Measurements from ENCODE around the gene VASH2.

VASH2 gene

DNA sequence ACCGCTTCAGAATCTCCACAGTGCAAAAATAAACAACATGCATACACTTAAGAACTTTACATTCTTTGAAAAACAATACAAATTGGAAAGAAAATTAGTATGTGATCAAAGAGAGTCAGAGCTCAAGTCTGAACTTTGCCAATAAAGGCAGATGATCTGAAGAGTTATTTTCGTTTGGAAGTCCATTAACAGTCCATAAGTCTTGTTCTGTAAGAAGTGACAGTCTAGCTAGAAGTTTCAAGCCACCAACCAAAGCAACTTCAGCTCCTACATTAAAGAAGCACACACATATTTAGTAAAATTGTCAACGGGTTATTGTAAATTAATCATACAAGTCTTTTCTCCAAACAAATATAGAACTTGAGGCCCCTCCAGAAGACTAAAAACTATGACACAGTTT lies 44.6 kb downstream of the VASH2 start:
- Histone ChIP-seq H3K9me2 (replicated peaks; ENCODE audit: insufficient read depth, low read length) (no peaks in the 10 kb centered on the region), H4K20me1 (ENCODE audit: low read depth, low read length) (no peaks in the 10 kb centered on the region), H3K27me3 (ENCODE audit: low read length) (no peaks in the 10 kb centered on the region), H2AFZ (ENCODE audit: low read depth, low read length, severe bottlenecking) (no peak overlapping the region), H3K36me3 (ENCODE audit: low read length) (peaks cover 22% of the 10 kb centered on the region; the same call in 1 of the 2 replicates), H3K4me2 (ENCODE audit: low read depth, low read length, poor library complexity, severe bottlenecking) (no peak overlapping the region), H3K27ac (ENCODE audit: low read depth, low read length) (no peak overlapping the region), H3K79me2 (ENCODE audit: insufficient read depth, low read length) (no peaks in the 10 kb centered on the region), H3K9me3 (ENCODE audit: insufficient read depth, low read length) (no peaks in the 10 kb centered on the region), H3K9ac (ENCODE audit: low read length) (no peak overlapping the region), H3K4me3 (ENCODE audit: insufficient read depth, low read length, poor library complexity, severe bottlenecking) (no peak overlapping the region), H3F3A (ENCODE audit: insufficient read depth) (peaks cover 7% of the 10 kb centered on the region)
- TF ChIP-seq, protein P1, sequence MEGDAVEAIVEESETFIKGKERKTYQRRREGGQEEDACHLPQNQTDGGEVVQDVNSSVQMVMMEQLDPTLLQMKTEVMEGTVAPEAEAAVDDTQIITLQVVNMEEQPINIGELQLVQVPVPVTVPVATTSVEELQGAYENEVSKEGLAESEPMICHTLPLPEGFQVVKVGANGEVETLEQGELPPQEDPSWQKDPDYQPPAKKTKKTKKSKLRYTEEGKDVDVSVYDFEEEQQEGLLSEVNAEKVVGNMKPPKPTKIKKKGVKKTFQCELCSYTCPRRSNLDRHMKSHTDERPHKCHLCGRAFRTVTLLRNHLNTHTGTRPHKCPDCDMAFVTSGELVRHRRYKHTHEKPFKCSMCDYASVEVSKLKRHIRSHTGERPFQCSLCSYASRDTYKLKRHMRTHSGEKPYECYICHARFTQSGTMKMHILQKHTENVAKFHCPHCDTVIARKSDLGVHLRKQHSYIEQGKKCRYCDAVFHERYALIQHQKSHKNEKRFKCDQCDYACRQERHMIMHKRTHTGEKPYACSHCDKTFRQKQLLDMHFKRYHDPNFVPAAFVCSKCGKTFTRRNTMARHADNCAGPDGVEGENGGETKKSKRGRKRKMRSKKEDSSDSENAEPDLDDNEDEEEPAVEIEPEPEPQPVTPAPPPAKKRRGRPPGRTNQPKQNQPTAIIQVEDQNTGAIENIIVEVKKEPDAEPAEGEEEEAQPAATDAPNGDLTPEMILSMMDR (IDR thresholded peaks at IDR 0.05; ENCODE audit: insufficient read depth, low read length, poor library complexity, severe bottlenecking): no peak
- no peak for TF ChIP-seq EZH2phosphoT487 (conservative IDR thresholded peaks at IDR 0.05; ENCODE audit: low read length)

DNA sequence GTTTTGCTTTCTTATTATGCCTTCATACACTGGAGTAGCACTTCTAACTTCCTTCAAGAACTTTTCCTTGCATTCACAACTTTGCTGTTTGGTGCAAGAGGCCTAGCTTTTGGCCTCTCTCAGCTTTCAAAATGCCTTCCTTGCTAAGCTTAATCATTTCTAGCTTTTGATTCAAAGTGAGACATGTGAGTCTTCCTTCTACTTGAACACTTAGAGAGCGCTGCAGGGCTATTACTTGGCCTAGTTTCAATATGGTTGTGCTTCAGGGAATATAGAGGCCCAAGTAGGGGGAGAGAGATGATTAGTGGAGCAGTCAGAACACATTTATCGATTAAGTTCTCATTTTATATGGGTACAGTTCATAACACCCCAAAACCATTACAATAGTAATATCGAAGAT lies 52.9 kb downstream of the VASH2 start:
- no peak overlapping the region for H3K27ac ChIP-seq (ENCODE audit: low read depth, low read length)
- no peaks in the 10 kb centered on the region for H3K9me2 ChIP-seq (replicated peaks; ENCODE audit: insufficient read depth, low read length)
- peaks cover 15% of the 10 kb centered on the region; the same call in 1 of the 2 replicates for H3K36me3 ChIP-seq (ENCODE audit: low read length)
- H3K4me2 ChIP-seq (ENCODE audit: low read depth, low read length, poor library complexity, severe bottlenecking): no peak overlapping the region
- H3F3A ChIP-seq (ENCODE audit: insufficient read depth): no peaks in the 10 kb centered on the region
- H3K9ac ChIP-seq (ENCODE audit: low read length): no peak overlapping the region
- H2AFZ ChIP-seq (ENCODE audit: low read depth, low read length, severe bottlenecking): no peak overlapping the region
- H4K20me1 ChIP-seq (ENCODE audit: low read depth, low read length): no peaks in the 10 kb centered on the region
- no peak overlapping the region for H3K4me3 ChIP-seq (ENCODE audit: insufficient read depth, low read length, poor library complexity, severe bottlenecking)
- no peaks in the 10 kb centered on the region for H3K79me2 ChIP-seq (ENCODE audit: insufficient read depth, low read length)
- no peaks in the 10 kb centered on the region for H3K27me3 ChIP-seq (ENCODE audit: low read length)
- TF ChIP-seq EZH2phosphoT487 (conservative IDR thresholded peaks at IDR 0.05; ENCODE audit: low read length): no peak
- TF ChIP-seq, protein P1 (IDR thresholded peaks at IDR 0.05; ENCODE audit: insufficient read depth, low read length, poor library complexity, severe bottlenecking): no peak
- H3K9me3 ChIP-seq (ENCODE audit: insufficient read depth, low read length): no peaks in the 10 kb centered on the region

DNA sequence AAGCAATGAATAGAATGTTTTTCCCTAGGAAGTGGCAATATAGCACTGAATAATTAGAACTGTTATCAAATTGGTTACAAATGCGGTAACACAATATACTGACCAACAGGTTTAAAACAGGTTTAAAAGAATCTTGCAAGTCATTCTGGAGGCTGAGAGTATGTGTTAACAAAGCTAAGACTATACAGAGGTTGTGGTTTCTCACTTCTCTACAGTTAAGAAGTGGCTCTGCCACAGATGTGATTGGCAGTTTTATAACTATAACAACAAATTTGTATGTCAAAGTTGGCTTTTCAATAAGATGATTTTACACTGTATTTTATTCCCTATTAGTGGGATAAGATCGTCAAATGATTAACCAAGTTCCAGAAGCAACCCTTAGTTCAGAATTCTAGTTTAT lies 58.2 kb downstream of the VASH2 start:
- Histone ChIP-seq H3K79me2 (ENCODE audit: insufficient read depth, low read length) (peaks cover 16% of the 10 kb centered on the region), H3K27ac (ENCODE audit: low read depth, low read length) (no peak overlapping the region), H3K4me2 (ENCODE audit: low read depth, low read length, poor library complexity, severe bottlenecking) (no peak overlapping the region), H3K27me3 (ENCODE audit: low read length) (no peaks in the 10 kb centered on the region), H2AFZ (ENCODE audit: low read depth, low read length, severe bottlenecking) (no peak overlapping the region), H3K9ac (ENCODE audit: low read length) (no peak overlapping the region), H3K9me3 (ENCODE audit: insufficient read depth, low read length) (no peaks in the 10 kb centered on the region), H4K20me1 (ENCODE audit: low read depth, low read length) (no peaks in the 10 kb centered on the region), H3K9me2 (replicated peaks; ENCODE audit: insufficient read depth, low read length) (no peaks in the 10 kb centered on the region), H3K36me3 (ENCODE audit: low read length) (peaks cover 20% of the 10 kb centered on the region), H3F3A (ENCODE audit: insufficient read depth) (0 out of 2 replicates have a peak, but pooled peaks cover 6% of the 10 kb centered on the region), H3K4me3 (ENCODE audit: insufficient read depth, low read length, poor library complexity, severe bottlenecking) (no peak overlapping the region)
- TF ChIP-seq, protein P1 (IDR thresholded peaks at IDR 0.05; ENCODE audit: insufficient read depth, low read length, poor library complexity, severe bottlenecking): no peak
- TF ChIP-seq EZH2phosphoT487 (conservative IDR thresholded peaks at IDR 0.05; ENCODE audit: low read length): no peak
